SK-N-SH treated with all-trans-retinoic acid at 6 μM for 48 hours (cell line): ENCODE measurements around the gene TTL.

Experiments
- ATAC-seq: fragments of 200-7000 bp; cut with Tn5 transposase; 3 replicates; pipeline ENCODE4 v1.9.1; 2020; ENCODE audit warnings: mild to moderate bottlenecking, moderate library complexity
- ARNTL ChIP-seq: fragments of 450-650 bp; formaldehyde crosslinking; IDR thresholded peaks from 2 replicates; pipeline ENCODE4 v1.5.0; 2020; ENCODE audit warnings: low read depth, mild to moderate bottlenecking, moderate library complexity, borderline replicate concordance
- BACH2 ChIP-seq: fragments of 250-450 bp; sonication (Bioruptor Pico); IDR thresholded peaks from 2 replicates; pipeline ENCODE4 v1.9.0; 2021; ENCODE audit warnings: mild to moderate bottlenecking, borderline replicate concordance
- CSDC2 ChIP-seq: fragments of 250-450 bp; sonication (Bioruptor Pico); IDR thresholded peaks from 2 replicates; pipeline ENCODE4 v1.5.0; 2020; ENCODE audit warnings: mild to moderate bottlenecking, moderate library complexity
- ESRRG ChIP-seq: fragments of 250-450 bp; sonication (Bioruptor Pico); IDR thresholded peaks from 2 replicates; pipeline ENCODE4 v1.6.1; 2021; ENCODE audit warnings: mild to moderate bottlenecking
- ISL1 ChIP-seq: fragments of 250-450 bp; sonication (Bioruptor Pico); IDR thresholded peaks from 2 replicates; pipeline ENCODE4 v2.1.2; 2022; ENCODE audit warnings: mild to moderate bottlenecking, moderate library complexity
- OSR1 ChIP-seq: fragments of 250-450 bp; sonication (Bioruptor Pico); IDR thresholded peaks from 2 replicates; pipeline ENCODE4 v1.8.0; 2022; ENCODE audit warnings: moderate library complexity, mild to moderate bottlenecking, inconsistent platforms
- PPARA ChIP-seq: fragments of 250-450 bp; sonication (Bioruptor Pico); IDR thresholded peaks from 2 replicates; pipeline ENCODE4 v1.5.0; 2020; ENCODE audit warnings: mild to moderate bottlenecking, borderline replicate concordance
- RARB ChIP-seq: fragments of 250-450 bp; sonication (Bioruptor Pico); IDR thresholded peaks from 2 replicates; pipeline ENCODE4 v1.8.0; 2021; ENCODE audit warnings: mild to moderate bottlenecking, moderate library complexity
- SNAI2 ChIP-seq: fragments of 250-450 bp; sonication (Bioruptor Pico); IDR thresholded peaks from 2 replicates; pipeline ENCODE4 v1.5.0; 2020; ENCODE audit warnings: mild to moderate bottlenecking, moderate library complexity
- TCF4 ChIP-seq: fragments of 250-450 bp; sonication (Bioruptor Pico); IDR thresholded peaks from 2 replicates; pipeline ENCODE4 v1.8.0; 2021; ENCODE audit warnings: mild to moderate bottlenecking, moderate library complexity, borderline replicate concordance
- ZC3H10 ChIP-seq: fragments of 250-450 bp; sonication (Bioruptor Pico); IDR thresholded peaks from 2 replicates; pipeline ENCODE4 v1.5.1; 2021; ENCODE audit warnings: mild to moderate bottlenecking, moderate library complexity
- ZFP3 ChIP-seq: fragments of 250-450 bp; sonication (Bioruptor Pico); IDR thresholded peaks from 2 replicates; pipeline ENCODE4 v1.5.0; 2020; ENCODE audit warnings: mild to moderate bottlenecking, moderate library complexity
- ZFP30 ChIP-seq: fragments of 450-650 bp; formaldehyde crosslinking; IDR thresholded peaks from 2 replicates; pipeline ENCODE4 v1.5.0; 2022; ENCODE audit warnings: mild to moderate bottlenecking, moderate library complexity
- ZNF565 ChIP-seq: fragments of 450-650 bp; formaldehyde crosslinking; conservative IDR thresholded peaks from 2 replicates; pipeline ENCODE4 v1.5.0; 2020; ENCODE audit warnings: low read depth, mild to moderate bottlenecking, moderate library complexity
- ZNF70 ChIP-seq: fragments of 450-650 bp; formaldehyde crosslinking; IDR thresholded peaks from 2 replicates; pipeline ENCODE4 v1.5.0; 2020; ENCODE audit warnings: mild to moderate bottlenecking, moderate library complexity
- ZNF8 ChIP-seq: fragments of 450-650 bp; formaldehyde crosslinking; IDR thresholded peaks from 2 replicates; pipeline ENCODE4 v1.5.0; 2020; ENCODE audit warnings: mild to moderate bottlenecking, moderate library complexity
- TF ChIP-seq, protein P1 (sequence below): fragments of 250-450 bp; sonication (Bioruptor Pico); IDR thresholded peaks from 2 replicates; pipeline ENCODE4 v1.5.1; 2020; ENCODE audit warnings: low read depth, mild to moderate bottlenecking, moderate library complexity
- TF ChIP-seq, protein P2 (sequence below): fragments of 250-450 bp; sonication (Bioruptor Pico); IDR thresholded peaks from 2 replicates; pipeline ENCODE4 v1.5.0; 2020; ENCODE audit warnings: mild to moderate bottlenecking, moderate library complexity
- TF ChIP-seq, protein P3 (sequence below): fragments of 250-450 bp; sonication (Bioruptor Pico); IDR thresholded peaks from 2 replicates; pipeline ENCODE4 v1.5.1; 2021; ENCODE audit warnings: mild to moderate bottlenecking, moderate library complexity
- TF ChIP-seq, protein P4 (sequence below): fragments of 250-450 bp; sonication (Bioruptor Pico); IDR thresholded peaks from 2 replicates; pipeline ENCODE4 v1.8.0; 2020; ENCODE audit warnings: mild to moderate bottlenecking, moderate library complexity, borderline replicate concordance

The TTL gene

DNA sequence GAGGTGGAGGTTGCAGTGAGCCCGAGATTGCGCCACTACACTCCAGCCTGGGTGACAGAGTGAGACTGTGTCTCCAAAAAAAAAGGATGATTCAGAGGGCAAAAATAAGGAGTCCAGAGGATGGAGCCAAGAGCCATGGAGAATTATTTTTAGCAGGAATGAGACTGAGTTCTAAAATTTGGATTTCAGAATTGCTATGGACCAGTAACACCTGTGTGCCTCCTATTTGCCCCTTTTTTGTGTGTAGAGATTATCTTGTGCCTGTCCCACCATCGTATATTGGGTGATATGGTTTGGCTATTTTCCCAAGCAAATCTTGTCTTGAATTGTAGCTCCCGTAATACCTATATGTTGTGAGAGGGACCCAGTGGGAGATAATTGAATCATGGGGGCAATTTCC lies 32.1 kb upstream of the TTL start:
- TF ChIP-seq ZFP30 (CRISPR knock-in tag) (no peak), SNAI2 (CRISPR knock-in tag) (no peak), ESRRG (no peak), ISL1 (no peak), BACH2 (no peak), ZNF8 (CRISPR knock-in tag) (no peak), TCF4 (no peak)
- TF ChIP-seq, protein P1, sequence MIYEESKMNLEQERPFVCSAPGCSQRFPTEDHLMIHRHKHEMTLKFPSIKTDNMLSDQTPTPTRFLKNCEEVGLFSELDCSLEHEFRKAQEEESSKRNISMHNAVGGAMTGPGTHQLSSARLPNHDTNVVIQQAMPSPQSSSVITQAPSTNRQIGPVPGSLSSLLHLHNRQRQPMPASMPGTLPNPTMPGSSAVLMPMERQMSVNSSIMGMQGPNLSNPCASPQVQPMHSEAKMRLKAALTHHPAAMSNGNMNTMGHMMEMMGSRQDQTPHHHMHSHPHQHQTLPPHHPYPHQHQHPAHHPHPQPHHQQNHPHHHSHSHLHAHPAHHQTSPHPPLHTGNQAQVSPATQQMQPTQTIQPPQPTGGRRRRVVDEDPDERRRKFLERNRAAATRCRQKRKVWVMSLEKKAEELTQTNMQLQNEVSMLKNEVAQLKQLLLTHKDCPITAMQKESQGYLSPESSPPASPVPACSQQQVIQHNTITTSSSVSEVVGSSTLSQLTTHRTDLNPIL, result no peak
- TF ChIP-seq, protein P2, sequence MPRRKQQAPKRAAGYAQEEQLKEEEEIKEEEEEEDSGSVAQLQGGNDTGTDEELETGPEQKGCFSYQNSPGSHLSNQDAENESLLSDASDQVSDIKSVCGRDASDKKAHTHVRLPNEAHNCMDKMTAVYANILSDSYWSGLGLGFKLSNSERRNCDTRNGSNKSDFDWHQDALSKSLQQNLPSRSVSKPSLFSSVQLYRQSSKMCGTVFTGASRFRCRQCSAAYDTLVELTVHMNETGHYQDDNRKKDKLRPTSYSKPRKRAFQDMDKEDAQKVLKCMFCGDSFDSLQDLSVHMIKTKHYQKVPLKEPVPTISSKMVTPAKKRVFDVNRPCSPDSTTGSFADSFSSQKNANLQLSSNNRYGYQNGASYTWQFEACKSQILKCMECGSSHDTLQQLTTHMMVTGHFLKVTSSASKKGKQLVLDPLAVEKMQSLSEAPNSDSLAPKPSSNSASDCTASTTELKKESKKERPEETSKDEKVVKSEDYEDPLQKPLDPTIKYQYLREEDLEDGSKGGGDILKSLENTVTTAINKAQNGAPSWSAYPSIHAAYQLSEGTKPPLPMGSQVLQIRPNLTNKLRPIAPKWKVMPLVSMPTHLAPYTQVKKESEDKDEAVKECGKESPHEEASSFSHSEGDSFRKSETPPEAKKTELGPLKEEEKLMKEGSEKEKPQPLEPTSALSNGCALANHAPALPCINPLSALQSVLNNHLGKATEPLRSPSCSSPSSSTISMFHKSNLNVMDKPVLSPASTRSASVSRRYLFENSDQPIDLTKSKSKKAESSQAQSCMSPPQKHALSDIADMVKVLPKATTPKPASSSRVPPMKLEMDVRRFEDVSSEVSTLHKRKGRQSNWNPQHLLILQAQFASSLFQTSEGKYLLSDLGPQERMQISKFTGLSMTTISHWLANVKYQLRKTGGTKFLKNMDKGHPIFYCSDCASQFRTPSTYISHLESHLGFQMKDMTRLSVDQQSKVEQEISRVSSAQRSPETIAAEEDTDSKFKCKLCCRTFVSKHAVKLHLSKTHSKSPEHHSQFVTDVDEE (CRISPR knock-in tag), result no peak
- no peak for ATAC-seq

DNA sequence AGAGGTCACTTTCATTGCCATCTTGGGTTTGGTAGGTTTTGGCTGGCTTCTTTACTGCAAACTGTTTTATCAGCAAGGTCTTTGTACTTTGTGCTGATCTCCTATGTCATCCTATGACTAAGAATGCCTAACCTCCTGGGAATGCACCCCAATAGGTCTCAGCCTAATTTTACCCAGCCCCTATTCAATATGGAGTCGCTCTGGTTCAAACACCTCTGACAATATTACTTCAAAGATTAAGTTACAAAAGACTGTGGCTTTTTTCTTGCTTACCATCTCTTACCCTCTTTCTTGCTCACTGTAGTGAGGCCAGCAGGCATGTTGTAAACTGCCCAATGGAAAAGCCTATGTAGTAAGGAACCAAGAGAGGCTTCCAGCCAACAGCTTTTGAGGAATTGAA lies 30.6 kb upstream of the TTL start:
- TF ChIP-seq ZNF565 (CRISPR knock-in tag) (no peak), ZNF8 (CRISPR knock-in tag) (no peak), RARB (CRISPR knock-in tag) (no peak), PPARA (CRISPR knock-in tag) (no peak), TCF4 (no peak), ARNTL (CRISPR knock-in tag) (no peak), ZC3H10 (no peak), ESRRG (no peak), ZNF70 (CRISPR knock-in tag) (no peak), ISL1 (no peak), CSDC2 (no peak), ZFP3 (CRISPR knock-in tag) (no peak)
- TF ChIP-seq, protein P3, sequence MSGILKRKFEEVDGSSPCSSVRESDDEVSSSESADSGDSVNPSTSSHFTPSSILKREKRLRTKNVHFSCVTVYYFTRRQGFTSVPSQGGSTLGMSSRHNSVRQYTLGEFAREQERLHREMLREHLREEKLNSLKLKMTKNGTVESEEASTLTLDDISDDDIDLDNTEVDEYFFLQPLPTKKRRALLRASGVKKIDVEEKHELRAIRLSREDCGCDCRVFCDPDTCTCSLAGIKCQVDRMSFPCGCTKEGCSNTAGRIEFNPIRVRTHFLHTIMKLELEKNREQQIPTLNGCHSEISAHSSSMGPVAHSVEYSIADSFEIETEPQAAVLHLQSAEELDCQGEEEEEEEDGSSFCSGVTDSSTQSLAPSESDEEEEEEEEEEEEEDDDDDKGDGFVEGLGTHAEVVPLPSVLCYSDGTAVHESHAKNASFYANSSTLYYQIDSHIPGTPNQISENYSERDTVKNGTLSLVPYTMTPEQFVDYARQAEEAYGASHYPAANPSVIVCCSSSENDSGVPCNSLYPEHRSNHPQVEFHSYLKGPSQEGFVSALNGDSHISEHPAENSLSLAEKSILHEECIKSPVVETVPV (CRISPR knock-in tag), result no peak
- TF ChIP-seq, protein P1, result no peak
- TF ChIP-seq, protein P2 (CRISPR knock-in tag), result no peak
- no peak for ATAC-seq

DNA sequence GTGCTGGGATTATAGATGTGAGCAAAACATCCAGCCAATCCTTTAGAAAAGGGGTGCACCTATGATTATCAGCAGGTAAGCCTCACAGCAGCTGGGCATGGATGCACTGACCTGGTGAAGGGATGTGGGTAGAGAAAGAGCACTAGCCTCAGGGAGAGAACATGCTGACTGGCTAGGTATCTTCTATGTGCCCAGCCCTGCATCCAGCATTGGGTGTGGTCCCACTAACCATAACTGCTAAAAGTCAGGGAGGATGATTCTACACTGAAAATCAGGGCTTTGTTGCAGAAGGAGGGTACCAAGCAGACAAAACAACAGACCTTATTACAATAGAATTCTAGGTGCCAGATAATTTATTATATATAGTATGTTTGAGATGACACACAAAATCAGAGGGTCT lies 27.4 kb upstream of the TTL start:
- no peak for ATAC-seq
- TF ChIP-seq SNAI2 (CRISPR knock-in tag) (no peak), ARNTL (CRISPR knock-in tag) (no peak), ZNF70 (CRISPR knock-in tag) (no peak), ZFP30 (CRISPR knock-in tag) (no peak), RARB (CRISPR knock-in tag) (no peak), ZNF8 (CRISPR knock-in tag) (no peak), OSR1 (CRISPR knock-in tag) (no peak), CSDC2 (no peak), ZC3H10 (no peak), ESRRG (no peak), ZFP3 (CRISPR knock-in tag) (no peak), ZNF565 (CRISPR knock-in tag) (no peak)
- TF ChIP-seq, protein P4, sequence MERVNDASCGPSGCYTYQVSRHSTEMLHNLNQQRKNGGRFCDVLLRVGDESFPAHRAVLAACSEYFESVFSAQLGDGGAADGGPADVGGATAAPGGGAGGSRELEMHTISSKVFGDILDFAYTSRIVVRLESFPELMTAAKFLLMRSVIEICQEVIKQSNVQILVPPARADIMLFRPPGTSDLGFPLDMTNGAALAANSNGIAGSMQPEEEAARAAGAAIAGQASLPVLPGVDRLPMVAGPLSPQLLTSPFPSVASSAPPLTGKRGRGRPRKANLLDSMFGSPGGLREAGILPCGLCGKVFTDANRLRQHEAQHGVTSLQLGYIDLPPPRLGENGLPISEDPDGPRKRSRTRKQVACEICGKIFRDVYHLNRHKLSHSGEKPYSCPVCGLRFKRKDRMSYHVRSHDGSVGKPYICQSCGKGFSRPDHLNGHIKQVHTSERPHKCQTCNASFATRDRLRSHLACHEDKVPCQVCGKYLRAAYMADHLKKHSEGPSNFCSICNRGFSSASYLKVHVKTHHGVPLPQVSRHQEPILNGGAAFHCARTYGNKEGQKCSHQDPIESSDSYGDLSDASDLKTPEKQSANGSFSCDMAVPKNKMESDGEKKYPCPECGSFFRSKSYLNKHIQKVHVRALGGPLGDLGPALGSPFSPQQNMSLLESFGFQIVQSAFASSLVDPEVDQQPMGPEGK (CRISPR knock-in tag), result no peak
- TF ChIP-seq, protein P3 (CRISPR knock-in tag), result no peak
- TF ChIP-seq, protein P2 (CRISPR knock-in tag), result no peak
